ENCODE measurements around the gene DNAH6. TPM values are rescaled to one million over a fixed set of nuclear protein-coding genes. Genes with fewer than 3 reads are reported as not detected.

Gene DNAH6
- total and polyA plus RNA-seq, 2 of the 13 experiments (the other 11 are each of a cell fraction or from before 2014, with no cell fraction given): 0.01 TPM; not detected in 1

- no peak for TF ChIP-seq ATF6 (CRISPR knock-in tag; conservative IDR thresholded peaks at IDR 0.05)
- no peak for TF ChIP-seq ZNF180 (CRISPR knock-in tag; IDR thresholded peaks at IDR 0.05; ENCODE audit: borderline replicate concordance, low read depth)
- TF ChIP-seq ZNF746 (CRISPR knock-in tag; IDR thresholded peaks at IDR 0.05): no peak
- no peak for TF ChIP-seq ZNF660 (CRISPR knock-in tag; IDR thresholded peaks at IDR 0.05; ENCODE audit: borderline replicate concordance, low read depth)
- no peak for TF ChIP-seq ZNF687 (CRISPR knock-in tag; IDR thresholded peaks at IDR 0.05)
- TF ChIP-seq HOXA5 (CRISPR knock-in tag; IDR thresholded peaks at IDR 0.05): no peak
- TF ChIP-seq ARID3A (IDR thresholded peaks at IDR 0.05; ENCODE audit: low read depth, low read length): no peak
- no peak for TF ChIP-seq ZNF33A (CRISPR knock-in tag; IDR thresholded peaks at IDR 0.05; ENCODE audit: borderline replicate concordance)
Measured at GRCh38 chr2:84821806-84822205, 305.5 kb downstream of the DNAH6 start (continued).
